VCaP (cell line): ENCODE measurements around the gene MAGOHB.
"Not testable (repeated sequence)": the region's sequence is repeated elsewhere in the genome, so short reads cannot be mapped to it uniquely, and the experiment has no call there.

Experiments used
- H3K27ac ChIP-seq: fragments of 450-650 bp; 2 replicates; pipeline ENCODE4 v1.5.1; 2017
- CTCF ChIP-seq: fragments of 450-650 bp; conservative IDR thresholded peaks from 2 replicates; pipeline ENCODE4 v1.5.1; 2017; ENCODE audit warnings: mild to moderate bottlenecking, moderate library complexity

The MAGOHB gene

GRCh38 chr12:10612984-10613348 is 443 bp downstream of the MAGOHB start:
- no peak for TF ChIP-seq CTCF
- peak overlapping the region; percentile 82 for H3K27ac ChIP-seq

- no peak for TF ChIP-seq CTCF
- no peak overlapping the region for H3K27ac ChIP-seq
Measured at GRCh38 chr12:10612110-10612509, 1.3 kb downstream of the MAGOHB start.

GRCh38 chr12:10611258-10611657 is 2.2 kb downstream of the MAGOHB start:
- not testable (repeated sequence) for H3K27ac ChIP-seq

GRCh38 chr12:10610188-10610587 is 3.2 kb downstream of the MAGOHB start:
- TF ChIP-seq CTCF, result no peak
- no peak overlapping the region for H3K27ac ChIP-seq

GRCh38 chr12:10607885-10608458 is 5.4 kb downstream of the MAGOHB start:
- H3K27ac ChIP-seq, result no peak overlapping the region
- TF ChIP-seq CTCF, result peak; percentile 74

- H3K27ac ChIP-seq, result no peak overlapping the region
- no peak for TF ChIP-seq CTCF
Measured at GRCh38 chr12:10601860-10602259, 11.5 kb downstream of the MAGOHB start.

GRCh38 chr12:10600988-10601387 is 12.4 kb downstream of the MAGOHB start:
- no peak for TF ChIP-seq CTCF
- H3K27ac ChIP-seq, result no peak overlapping the region

GRCh38 chr12:10595881-10596280 is 17.5 kb downstream of the MAGOHB start:
- no peak overlapping the region for H3K27ac ChIP-seq
- TF ChIP-seq CTCF, result no peak
